ENCODE results near the gene TCHHL1.
"Not testable (repeated sequence)": the region's sequence is repeated elsewhere in the genome, so short reads cannot be mapped to it uniquely, and the experiment has no call there.

The TCHHL1 gene

GRCh38 chr1:152108882-152109222, 20.0 kb upstream of the TCHHL1 start:
- H3K4me3 Mint-ChIP-seq = no peak overlapping the region
- ATAC-seq = no peak
- H3K27ac Mint-ChIP-seq = no peak overlapping the region
- H3K4me1 Mint-ChIP-seq = no peaks in the 10 kb centered on the region
- no peaks in the 10 kb centered on the region for H3K36me3 Mint-ChIP-seq
- H3K27me3 Mint-ChIP-seq = peaks cover 2% of the 10 kb centered on the region
- H3K9me3 Mint-ChIP-seq = no peaks in the 10 kb centered on the region

GRCh38 chr1:152107984-152108881, 19.4 kb upstream of the TCHHL1 start:
- Mint-ChIP-seq H3K27ac (no peak overlapping the region), H3K27me3 (peaks cover 8% of the 10 kb centered on the region), H3K4me1 (no peaks in the 10 kb centered on the region), H3K9me3 (no peaks in the 10 kb centered on the region), H3K36me3 (no peaks in the 10 kb centered on the region), H3K4me3 (no peak overlapping the region)
- no peak for ATAC-seq

DNA sequence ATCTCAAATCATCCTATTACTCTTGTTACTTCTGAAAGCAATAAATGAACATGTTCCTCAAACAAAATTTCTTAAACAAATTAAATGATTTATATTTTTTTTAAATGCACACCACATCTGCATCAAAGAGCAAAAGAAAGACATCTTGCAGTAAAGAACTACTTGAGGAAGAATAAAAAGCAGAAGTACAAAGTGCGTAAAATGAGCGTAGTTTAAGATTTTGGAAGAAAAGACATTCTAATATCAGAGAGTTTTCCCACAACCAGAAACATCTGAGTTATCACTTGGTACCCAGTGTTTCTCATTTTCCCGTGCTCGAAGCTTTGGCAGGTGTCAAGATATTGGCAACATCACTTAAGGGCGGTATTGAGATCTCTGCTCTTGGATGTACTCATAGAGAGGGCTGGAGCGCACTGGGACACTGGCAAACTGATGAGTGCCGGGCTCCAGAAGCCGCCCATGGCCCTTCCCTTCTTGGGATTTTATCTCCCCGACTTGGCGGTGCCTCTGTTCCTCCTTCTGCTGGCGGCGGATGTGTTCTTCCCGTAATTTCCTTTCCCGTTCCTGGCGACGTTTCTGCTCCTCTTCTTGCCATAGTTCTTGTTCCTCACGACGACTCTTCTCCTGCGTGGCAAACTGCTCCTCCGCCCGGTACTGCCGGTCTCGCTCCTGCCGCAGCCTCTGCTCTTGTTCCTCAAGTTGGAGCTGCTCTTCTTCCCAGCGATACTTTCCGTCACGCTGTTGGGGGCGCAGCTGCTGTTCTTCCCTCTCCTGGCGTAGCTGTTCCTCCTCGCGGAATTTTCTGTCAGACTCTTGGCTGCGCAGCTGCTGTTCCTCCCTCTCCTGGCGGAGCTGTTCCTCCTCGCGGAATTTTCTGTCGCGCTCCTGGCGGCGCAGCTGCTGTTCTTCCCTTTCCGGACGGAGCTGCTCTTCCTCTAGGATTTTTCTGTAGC, 18.4 kb upstream of the TCHHL1 start:
- Mint-ChIP-seq H3K27ac (no peak overlapping the region), H3K27me3 (peaks cover 17% of the 10 kb centered on the region), H3K9me3 (no peaks in the 10 kb centered on the region), H3K4me1 (no peaks in the 10 kb centered on the region), H3K36me3 (no peaks in the 10 kb centered on the region), H3K4me3 (no peak overlapping the region)
- no peak for ATAC-seq

DNA sequence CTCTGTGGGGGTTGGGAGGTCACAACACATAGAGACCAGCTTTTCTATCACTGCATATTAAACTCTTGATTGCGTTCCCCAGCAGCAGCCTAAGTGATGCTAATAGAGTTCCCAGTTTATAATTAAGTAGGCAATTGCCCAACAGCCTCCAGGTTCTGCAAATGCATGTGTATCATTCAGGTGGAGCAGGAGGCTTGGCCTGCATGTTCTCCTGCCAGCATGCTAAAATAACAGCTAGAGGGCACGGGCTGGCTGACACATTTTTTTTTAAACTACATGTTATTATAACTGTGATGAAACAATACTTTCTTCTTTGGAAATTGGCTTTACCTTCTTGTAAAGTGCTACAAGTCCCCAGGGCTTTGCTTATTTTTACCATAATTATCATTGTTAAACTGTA, 16.0 kb upstream of the TCHHL1 start:
- Mint-ChIP-seq H3K9me3 (no peaks in the 10 kb centered on the region), H3K4me3 (no peak overlapping the region), H3K4me1 (no peaks in the 10 kb centered on the region), H3K27me3 (peaks cover 38% of the 10 kb centered on the region), H3K27ac (no peak overlapping the region), H3K36me3 (no peaks in the 10 kb centered on the region)
- ATAC-seq = no peak

- Mint-ChIP-seq H3K4me1 (no peaks in the 10 kb centered on the region), H3K36me3 (no peaks in the 10 kb centered on the region), H3K9me3 (peaks cover 16% of the 10 kb centered on the region), H3K4me3 (no peak overlapping the region), H3K27ac (no peak overlapping the region), H3K27me3 (peaks cover 62% of the 10 kb centered on the region)
- no peak for ATAC-seq
Measured at GRCh38 chr1:152096931-152097330, 8.1 kb upstream of the TCHHL1 start.

DNA sequence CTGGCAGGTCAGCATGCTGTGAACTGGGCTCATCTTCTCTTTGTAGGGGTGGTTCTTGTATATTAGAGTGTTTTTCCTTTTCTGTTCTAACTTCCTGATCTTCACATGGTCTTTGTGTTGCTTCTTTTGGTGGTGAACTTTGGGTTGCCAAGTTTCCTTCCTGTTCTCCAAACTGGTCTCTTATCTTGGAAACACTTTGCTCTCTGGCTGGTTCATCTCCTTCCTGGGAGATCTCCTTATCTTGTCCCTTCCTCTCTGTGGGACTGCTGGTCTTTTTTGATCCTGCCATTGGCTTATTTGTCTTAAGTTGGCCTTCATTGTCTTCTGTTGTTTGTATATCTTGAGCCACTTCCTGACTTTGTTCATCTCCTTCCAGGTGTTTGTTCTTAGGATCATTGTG, 2.1 kb downstream of the TCHHL1 start:
- H3K4me3 Mint-ChIP-seq = no peak overlapping the region
- no peak for ATAC-seq
- H3K4me1 Mint-ChIP-seq = no peaks in the 10 kb centered on the region
- no peaks in the 10 kb centered on the region for H3K9me3 Mint-ChIP-seq
- no peak overlapping the region for H3K27ac Mint-ChIP-seq
- peaks cover 19% of the 10 kb centered on the region for H3K27me3 Mint-ChIP-seq
- no peaks in the 10 kb centered on the region for H3K36me3 Mint-ChIP-seq

- no peak overlapping the region for H3K4me3 Mint-ChIP-seq
- no peaks in the 10 kb centered on the region for H3K4me1 Mint-ChIP-seq
- H3K9me3 Mint-ChIP-seq = no peaks in the 10 kb centered on the region
- no peaks in the 10 kb centered on the region for H3K36me3 Mint-ChIP-seq
- ATAC-seq = no peak
- H3K27ac Mint-ChIP-seq = no peak overlapping the region
- peaks cover 1% of the 10 kb centered on the region for H3K27me3 Mint-ChIP-seq
Measured at GRCh38 chr1:152084853-152085252, 4.0 kb downstream of the TCHHL1 start.

DNA sequence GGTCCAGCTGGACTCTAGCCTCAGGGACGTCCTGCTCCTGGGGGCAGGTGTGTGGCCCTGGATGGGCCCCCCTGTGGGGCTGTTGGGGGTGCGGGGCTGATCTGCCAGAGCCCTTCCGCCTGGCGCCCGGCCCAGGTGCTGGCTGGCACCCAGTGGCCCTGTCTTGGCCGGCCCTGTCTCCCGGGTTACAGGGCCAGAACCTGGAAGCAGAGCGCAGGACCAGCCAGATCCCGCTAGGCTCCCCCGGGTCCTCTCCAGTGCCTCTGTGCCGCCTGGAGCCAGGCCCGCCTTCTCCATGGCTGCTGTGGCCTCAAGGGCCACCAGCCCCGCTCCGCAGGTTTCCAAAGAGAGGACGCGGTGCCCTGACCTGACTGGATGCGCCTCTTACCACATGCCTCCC, 7.8 kb downstream of the TCHHL1 start:
- H3K27ac Mint-ChIP-seq, H3K9me3 Mint-ChIP-seq, H3K4me3 Mint-ChIP-seq: not testable (repeated sequence)

GRCh38 chr1:152080494-152080893, 8.4 kb downstream of the TCHHL1 start:
- H3K4me1 Mint-ChIP-seq = not testable (repeated sequence)

More for the DNA sequence above, 7.8 kb downstream of the TCHHL1 start:
- peaks cover 20% of the 10 kb centered on the region for H3K27me3 Mint-ChIP-seq
- ATAC-seq, H3K4me1 Mint-ChIP-seq, H3K36me3 Mint-ChIP-seq: not testable (repeated sequence)

GRCh38 chr1:152078831-152079441, 9.9 kb downstream of the TCHHL1 start:
- Mint-ChIP-seq H3K27ac (no peak overlapping the region), H3K4me3 (no peak overlapping the region), H3K36me3 (no peaks in the 10 kb centered on the region), H3K4me1 (no peaks in the 10 kb centered on the region), H3K9me3 (no peaks in the 10 kb centered on the region), H3K27me3 (peaks cover 35% of the 10 kb centered on the region)
- ATAC-seq = no peak

More at GRCh38 chr1:152080494-152080893, 8.4 kb downstream of the TCHHL1 start:
- H3K36me3 Mint-ChIP-seq, H3K9me3 Mint-ChIP-seq, ATAC-seq, H3K27ac Mint-ChIP-seq, H3K4me3 Mint-ChIP-seq: not testable (repeated sequence)
- peaks cover 26% of the 10 kb centered on the region for H3K27me3 Mint-ChIP-seq

- Mint-ChIP-seq H3K4me3 (no peak overlapping the region), H3K27me3 (peaks cover 64% of the 10 kb centered on the region)
- ATAC-seq = no peak
Measured at GRCh38 chr1:152072311-152072710, 16.6 kb downstream of the TCHHL1 start.

DNA sequence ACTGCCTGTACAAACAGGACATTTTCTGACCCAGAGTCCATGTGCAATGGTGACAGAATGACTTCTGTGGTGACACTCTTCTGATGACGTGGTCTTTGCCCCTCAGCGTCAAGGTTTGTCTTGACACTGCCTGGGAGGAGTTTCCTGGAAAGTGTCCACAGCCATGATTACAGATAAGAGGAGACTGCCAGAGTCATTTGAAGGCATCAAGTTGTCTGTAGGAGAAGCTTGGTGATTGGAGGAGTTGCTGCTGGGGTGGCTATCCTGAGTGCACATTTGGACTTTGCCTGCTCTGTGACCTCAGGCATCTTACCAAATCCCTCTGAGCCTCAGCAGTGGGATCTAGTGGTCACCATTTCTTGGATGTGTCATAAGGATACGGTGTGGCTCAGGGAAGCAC, 17.7 kb downstream of the TCHHL1 start:
- Mint-ChIP-seq H3K27ac (no peak overlapping the region), H3K27me3 (peaks cover 63% of the 10 kb centered on the region), H3K36me3 (no peaks in the 10 kb centered on the region), H3K4me1 (no peaks in the 10 kb centered on the region), H3K9me3 (no peaks in the 10 kb centered on the region), H3K4me3 (no peak overlapping the region)
- no peak for ATAC-seq

More at GRCh38 chr1:152072311-152072710, 16.6 kb downstream of the TCHHL1 start:
- Mint-ChIP-seq H3K27ac (no peak overlapping the region), H3K4me1 (no peaks in the 10 kb centered on the region), H3K9me3 (no peaks in the 10 kb centered on the region), H3K36me3 (no peaks in the 10 kb centered on the region)

GRCh38 chr1:152067929-152068328, 20.9 kb downstream of the TCHHL1 start:
- Mint-ChIP-seq H3K4me3 (no peak overlapping the region), H3K27me3 (peaks cover 57% of the 10 kb centered on the region), H3K36me3 (no peaks in the 10 kb centered on the region), H3K27ac (no peak overlapping the region), H3K4me1 (no peaks in the 10 kb centered on the region), H3K9me3 (no peaks in the 10 kb centered on the region)
- no peak for ATAC-seq

DNA sequence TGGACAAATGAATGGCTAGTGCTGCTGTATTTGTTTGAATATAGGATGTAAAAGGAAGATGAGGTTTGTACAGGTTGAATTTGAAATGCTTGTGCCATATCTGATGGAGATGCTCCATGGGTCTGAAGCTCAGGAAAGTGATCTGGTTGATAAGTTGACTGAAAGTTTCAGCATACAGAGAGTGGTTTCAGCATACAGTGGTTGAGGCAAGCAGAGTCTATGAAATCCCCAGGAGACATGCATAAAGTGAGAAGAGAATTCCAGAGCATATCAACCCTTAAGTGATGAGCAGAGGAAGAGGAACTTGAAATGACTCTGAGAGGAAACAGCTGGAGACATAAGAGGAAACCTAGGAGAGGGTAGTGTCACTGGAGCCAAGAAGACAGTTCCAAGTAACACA, 21.7 kb downstream of the TCHHL1 start:
- Mint-ChIP-seq H3K4me1 (no peaks in the 10 kb centered on the region), H3K36me3 (no peaks in the 10 kb centered on the region), H3K27me3 (peaks cover 50% of the 10 kb centered on the region), H3K27ac (no peak overlapping the region), H3K4me3 (no peak overlapping the region), H3K9me3 (no peaks in the 10 kb centered on the region)
- ATAC-seq = no peak

DNA sequence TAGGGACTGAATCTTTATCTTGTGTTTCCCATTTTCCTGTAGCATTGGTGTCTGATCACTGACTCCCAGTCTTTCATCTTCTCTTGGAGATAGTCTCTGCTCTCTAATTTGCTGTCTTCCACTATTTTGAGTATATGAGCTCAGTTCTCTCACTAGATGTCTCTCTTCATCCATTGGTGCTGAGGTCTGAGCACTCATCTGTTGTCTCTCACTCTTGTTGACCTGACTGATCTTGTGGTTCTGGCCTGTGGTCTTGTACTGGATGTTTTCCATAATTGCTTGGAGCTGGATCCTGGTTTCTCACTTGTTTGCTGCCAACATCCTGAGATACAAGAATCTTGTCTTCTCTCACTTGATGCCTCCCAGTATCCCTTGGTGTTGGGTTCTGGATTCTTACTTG, 26.9 kb downstream of the TCHHL1 start:
- Mint-ChIP-seq H3K4me1 (no peaks in the 10 kb centered on the region), H3K27me3 (peaks cover 27% of the 10 kb centered on the region), H3K36me3 (no peaks in the 10 kb centered on the region), H3K27ac (no peak overlapping the region), H3K4me3 (no peak overlapping the region), H3K9me3 (no peaks in the 10 kb centered on the region)
- no peak for ATAC-seq

Data from stimulated activated memory B cell treated with anti-CD40 and anti-IgM and Interleukin-4, amounts not matched to agents 10 μg/mL and 1 μg/mL and 100 μg/mL, for 72 hours (primary cell).